Measurements from ENCODE around the gene ZBTB7B. TPM values are rescaled to one million over a fixed set of nuclear protein-coding genes. Genes with fewer than 3 reads are reported as not detected.

Gene ZBTB7B
- total RNA-seq, 3 donors from 2014 or later: 45.6 to 82.5 (median 53.4) TPM

GRCh38 chr1:155011437-155012025 lies 8.9 kb downstream of the ZBTB7B start:
- peak overlapping the region; percentile 98 to 99 for H3K27ac ChIP-seq
- H3K4me3 ChIP-seq: peak overlapping the region in 2 of 3 donors; percentile 63 to 73
- no peaks in the 10 kb centered on the region for H3K36me3 ChIP-seq
- intact Hi-C loops (cut with DNase I; ENCODE audit: low total_unique reads): loop anchor here (1.0 kb wide), 1 partner anchor 22 kb away; no protein-coding TSS in a partner anchor
- H3K9me3 ChIP-seq: no peaks in the 10 kb centered on the region
- peaks cover 28 to 32% of the 10 kb centered on the region in 2 donors for H3K4me1 ChIP-seq
- TF ChIP-seq POLR2AphosphoS5 (IDR thresholded peaks at IDR 0.05) (no peak), POLR2A (IDR thresholded peaks at IDR 0.05) (no peak), CTCF (IDR thresholded peaks at IDR 0.05) (no peak)
- DNase-seq (ENCODE audit: low spot score in 2 of 2): no peak
- no peaks in the 10 kb centered on the region for H3K27me3 ChIP-seq

GRCh38 chr1:155012026-155012546 lies 9.5 kb downstream of the ZBTB7B start:
- TF ChIP-seq POLR2AphosphoS5 (IDR thresholded peaks at IDR 0.05): no peak
- no peak for TF ChIP-seq POLR2A (IDR thresholded peaks at IDR 0.05)
- no peak for TF ChIP-seq CTCF (IDR thresholded peaks at IDR 0.05)
- H3K4me3 ChIP-seq: peak overlapping the region in 2 of 3 donors; percentile 63 to 73
- peak in 1 of 2 donors; percentile 75 for DNase-seq (ENCODE audit: low spot score in 2 of 2)
- H3K36me3 ChIP-seq: no peaks in the 10 kb centered on the region
- H3K9me3 ChIP-seq: no peaks in the 10 kb centered on the region
- H3K27me3 ChIP-seq: no peaks in the 10 kb centered on the region
- peaks cover 26 to 27% of the 10 kb centered on the region in 2 donors for H3K4me1 ChIP-seq
- intact Hi-C loops (cut with DNase I; ENCODE audit: low total_unique reads): loop anchor here (1.0 kb wide), 1 partner anchor 23 kb away; no protein-coding TSS in a partner anchor
- peak overlapping the region; percentile 98 to 99 for H3K27ac ChIP-seq

- TF ChIP-seq POLR2AphosphoS5 (IDR thresholded peaks at IDR 0.05) (no peak), POLR2A (IDR thresholded peaks at IDR 0.05) (no peak), CTCF (IDR thresholded peaks at IDR 0.05) (no peak)
- no peak for DNase-seq (ENCODE audit: low spot score in 2 of 2)
- Histone ChIP-seq H3K27me3 (no peaks in the 10 kb centered on the region), H3K27ac (peak overlapping the region; percentile 68 to 99), H3K9me3 (no peaks in the 10 kb centered on the region), H3K4me3 (no peak overlapping the region), H3K4me1 (peaks cover 23 to 25% of the 10 kb centered on the region in 2 donors), H3K36me3 (no peaks in the 10 kb centered on the region)
- intact Hi-C loops (cut with DNase I; ENCODE audit: low total_unique reads): loop anchor here (1.0 kb wide), 1 partner anchor 24 kb away; no protein-coding TSS in a partner anchor
Measured at GRCh38 chr1:155012776-155013602, 10.4 kb downstream of the ZBTB7B start.

GRCh38 chr1:155013632-155014031 lies 11.0 kb downstream of the ZBTB7B start:
- intact Hi-C loops (cut with DNase I; ENCODE audit: low total_unique reads): no loop called here
- peak overlapping the region; percentile 68 to 99 for H3K27ac ChIP-seq
- peaks cover 23 to 28% of the 10 kb centered on the region in 2 donors for H3K4me1 ChIP-seq

More at GRCh38 chr1:155013632-155014031, 11.0 kb downstream of the ZBTB7B start:
- TF ChIP-seq POLR2AphosphoS5 (IDR thresholded peaks at IDR 0.05) (no peak), CTCF (IDR thresholded peaks at IDR 0.05) (no peak), POLR2A (IDR thresholded peaks at IDR 0.05) (no peak)
- Histone ChIP-seq H3K4me3 (no peak overlapping the region), H3K36me3 (no peaks in the 10 kb centered on the region), H3K9me3 (no peaks in the 10 kb centered on the region), H3K27me3 (no peaks in the 10 kb centered on the region)
- no peak for DNase-seq (ENCODE audit: low spot score in 2 of 2)
